Activated T-helper 2 cell treated with anti-CD3 and anti-CD28 coated beads, Interferon-gamma antibody, Interleukin-2, Interleukin-4, amounts not matched to agents 10 μg/mL and 5 μg/mL and 100 μg/mL, durations not matched to agents 14 hours and 24 hours and 36 hours (primary cell): Measurements from ENCODE around the gene ABLIM3. TPM values are rescaled to one million over a fixed set of nuclear protein-coding genes. Genes with fewer than 3 reads are reported as not detected.

Experiments
- DNase-seq: peaks from one replicate; pipeline ENCODE4 v3.0.0; 2021; ENCODE audit warnings: low spot score
- H3K27ac Mint-ChIP-seq: one replicate; pipeline ENCODE4 v1.8.0; 2021; ENCODE audit warnings: mixed read lengths
- H3K27me3 Mint-ChIP-seq: one replicate; pipeline ENCODE4 v1.8.0; 2021; ENCODE audit warnings: low read depth, mixed read lengths
- H3K36me3 Mint-ChIP-seq: one replicate; pipeline ENCODE4 v1.8.0; 2021; ENCODE audit warnings: low read depth, mixed read lengths
- H3K4me1 Mint-ChIP-seq: one replicate; pipeline ENCODE4 v1.8.0; 2021; ENCODE audit warnings: low read depth, mixed read lengths
- H3K4me3 Mint-ChIP-seq: one replicate; pipeline ENCODE4 v1.8.0; 2021; ENCODE audit warnings: low read depth, mild to moderate bottlenecking, moderate library complexity, mixed read lengths
- H3K9me3 Mint-ChIP-seq: one replicate; pipeline ENCODE4 v1.8.0; 2021; ENCODE audit warnings: mixed read lengths
- intact Hi-C: fragments of 100-400 bp; cut with micrococcal nuclease; formaldehyde crosslinking; loops from one replicate; pipeline ENCODE4 v1.15.1; 2023
- total RNA-seq: library from RNA; stranded (reverse); gene quantifications from 2 replicates; pipeline ENCODE4 v1.2.3, GENCODE V29; 2022

Gene ABLIM3
- total RNA-seq, 1 donor from 2014 or later, result not detected

- H3K4me3 Mint-ChIP-seq, result no peak overlapping the region
- intact Hi-C loops, result no loop called here
- DNase-seq, result no peak
- no peaks in the 10 kb centered on the region for H3K4me1 Mint-ChIP-seq
- H3K27ac Mint-ChIP-seq, result no peak overlapping the region
- H3K27me3 Mint-ChIP-seq, result peaks cover 12% of the 10 kb centered on the region
- no peaks in the 10 kb centered on the region for H3K36me3 Mint-ChIP-seq
- H3K9me3 Mint-ChIP-seq, result no peaks in the 10 kb centered on the region
Observed at GRCh38 chr5:149299451-149300054, 158.3 kb downstream of the ABLIM3 start.

- H3K4me1 Mint-ChIP-seq, result no peaks in the 10 kb centered on the region
- no peak overlapping the region for H3K4me3 Mint-ChIP-seq
- no peak for DNase-seq
- peaks cover 6% of the 10 kb centered on the region for H3K27me3 Mint-ChIP-seq
- no peaks in the 10 kb centered on the region for H3K36me3 Mint-ChIP-seq
- H3K9me3 Mint-ChIP-seq, result no peaks in the 10 kb centered on the region
- no peak overlapping the region for H3K27ac Mint-ChIP-seq
- intact Hi-C loops, result no loop called here
Observed at GRCh38 chr5:149300441-149300840, 159.1 kb downstream of the ABLIM3 start.

- Mint-ChIP-seq H3K4me1 (no peaks in the 10 kb centered on the region), H3K36me3 (no peaks in the 10 kb centered on the region), H3K27me3 (peaks cover 6% of the 10 kb centered on the region), H3K27ac (no peak overlapping the region), H3K9me3 (no peaks in the 10 kb centered on the region), H3K4me3 (no peak overlapping the region)
- DNase-seq, result no peak
- intact Hi-C loops, result no loop called here
Observed at GRCh38 chr5:149301049-149301743, 159.9 kb downstream of the ABLIM3 start.

GRCh38 chr5:149301744-149302380 is 160.6 kb downstream of the ABLIM3 start:
- Mint-ChIP-seq H3K36me3 (no peaks in the 10 kb centered on the region), H3K9me3 (no peaks in the 10 kb centered on the region), H3K27ac (no peak overlapping the region), H3K4me1 (no peaks in the 10 kb centered on the region), H3K4me3 (no peak overlapping the region), H3K27me3 (peaks cover 7% of the 10 kb centered on the region)
- intact Hi-C loops, result no loop called here
- DNase-seq, result no peak

- Mint-ChIP-seq H3K4me1 (no peaks in the 10 kb centered on the region), H3K27ac (no peak overlapping the region), H3K36me3 (no peaks in the 10 kb centered on the region), H3K9me3 (no peaks in the 10 kb centered on the region), H3K4me3 (no peak overlapping the region), H3K27me3 (peaks cover 7% of the 10 kb centered on the region)
- intact Hi-C loops, result no loop called here
- no peak for DNase-seq
Observed at GRCh38 chr5:149302641-149303040, 161.3 kb downstream of the ABLIM3 start.

- no peaks in the 10 kb centered on the region for H3K4me1 Mint-ChIP-seq
- H3K9me3 Mint-ChIP-seq, result no peaks in the 10 kb centered on the region
- no peak for DNase-seq
- H3K4me3 Mint-ChIP-seq, result no peak overlapping the region
- H3K27me3 Mint-ChIP-seq, result peaks cover 7% of the 10 kb centered on the region
- H3K36me3 Mint-ChIP-seq, result no peaks in the 10 kb centered on the region
- intact Hi-C loops, result no loop called here
- no peak overlapping the region for H3K27ac Mint-ChIP-seq
Observed at GRCh38 chr5:149303210-149303609, 161.9 kb downstream of the ABLIM3 start.

- no peak overlapping the region for H3K27ac Mint-ChIP-seq
- H3K27me3 Mint-ChIP-seq, result peaks cover 9% of the 10 kb centered on the region
- H3K4me1 Mint-ChIP-seq, result no peaks in the 10 kb centered on the region
- no peaks in the 10 kb centered on the region for H3K36me3 Mint-ChIP-seq
- no peak for DNase-seq
- no peaks in the 10 kb centered on the region for H3K9me3 Mint-ChIP-seq
- H3K4me3 Mint-ChIP-seq, result no peak overlapping the region
- intact Hi-C loops, result no loop called here
Observed at GRCh38 chr5:149304195-149305078, 163.1 kb downstream of the ABLIM3 start.

- no peak overlapping the region for H3K4me3 Mint-ChIP-seq
- DNase-seq, result no peak
- intact Hi-C loops, result no loop called here
- H3K36me3 Mint-ChIP-seq, result no peaks in the 10 kb centered on the region
- H3K4me1 Mint-ChIP-seq, result no peaks in the 10 kb centered on the region
- H3K27me3 Mint-ChIP-seq, result peaks cover 7% of the 10 kb centered on the region
- H3K27ac Mint-ChIP-seq, result no peak overlapping the region
- no peaks in the 10 kb centered on the region for H3K9me3 Mint-ChIP-seq
Observed at GRCh38 chr5:149309354-149309753, 168.1 kb downstream of the ABLIM3 start.

Other genes starting within 250 kb of the ABLIM3 start
- not detected in 2 replicates for gene SH3TC2, start 78.4 kb upstream of the ABLIM3 start, total RNA-seq
- not detected in 2 replicates for gene AFAP1L1, start 130.4 kb downstream of the ABLIM3 start, total RNA-seq
- 22.5 TPM in 2 replicates for gene GRPEL2, start 204.0 kb downstream of the ABLIM3 start, total RNA-seq
- 16.6 and 17.8 TPM in 2 replicates for gene PCYOX1L, start 216.6 kb downstream of the ABLIM3 start, total RNA-seq
- not detected in 2 replicates for gene IL17B, start 237.8 kb downstream of the ABLIM3 start, total RNA-seq